Neural progenitor cell (in vitro differentiated cells): ENCODE results near the gene POLG2. TPM values are rescaled to one million over a fixed set of nuclear protein-coding genes. Genes with fewer than 3 reads are reported as not detected.

ENCODE experiments used
- DNase-seq: peaks from one replicate; pipeline ENCODE4 v3.0.0-alpha.2; 2016; ENCODE audit warnings: low spot score
- H2AFZ ChIP-seq: fragments of 200-600 bp; sonication (generic); replicated peaks from 2 replicates; pipeline ENCODE4 v1.6.1; 2016; ENCODE audit warnings: antibody characterized with exemption
- H3F3A ChIP-seq: fragments of 200-600 bp; sonication (generic); 2 replicates; pipeline ENCODE4 v1.6.1; 2016; ENCODE audit warnings: antibody characterized with exemption, low read depth
- H3K27ac ChIP-seq: fragments of 200-600 bp; sonication (generic); 2 replicates; pipeline ENCODE4 v1.5.1; 2016; ENCODE audit warnings: mild to moderate bottlenecking
- H3K27me3 ChIP-seq: fragments of 200-600 bp; sonication (generic); 2 replicates; pipeline ENCODE4 v1.6.1; 2016; ENCODE audit warnings: mild to moderate bottlenecking, moderate library complexity
- H3K36me3 ChIP-seq: fragments of 200-600 bp; sonication (generic); 2 replicates; pipeline ENCODE4 v1.5.1; 2016
- H3K4me1 ChIP-seq: fragments of 200-600 bp; sonication (generic); 2 replicates; pipeline ENCODE4 v1.6.1; 2016; ENCODE audit warnings: mixed run types
- H3K4me2 ChIP-seq: fragments of 200-600 bp; sonication (generic); 2 replicates; pipeline ENCODE4 v1.6.1; 2016
- H3K4me3 ChIP-seq: fragments of 200-600 bp; sonication (generic); 2 replicates; pipeline ENCODE4 v1.5.1; 2016
- H3K79me2 ChIP-seq: fragments of 200-600 bp; sonication (generic); 2 replicates; pipeline ENCODE4 v1.6.1; 2016; ENCODE audit warnings: low read depth
- H3K9ac ChIP-seq: fragments of 200-600 bp; sonication (generic); 2 replicates; pipeline ENCODE4 v1.6.1; 2016
- H3K9me3 ChIP-seq: fragments of 200-600 bp; sonication (generic); 2 replicates; pipeline ENCODE4 v1.5.1; 2016; ENCODE audit warnings: low read depth
- H4K20me1 ChIP-seq: fragments of 200-600 bp; sonication (generic); 2 replicates; pipeline ENCODE4 v1.6.1; 2016; ENCODE audit warnings: low read depth
- H3K27ac Mint-ChIP-seq: 3 replicates; pipeline ENCODE4 v1.8.0; 2021; ENCODE audit warnings: mixed read lengths
- H3K27me3 Mint-ChIP-seq: 2 replicates; pipeline ENCODE4 v1.8.0; 2022; ENCODE audit warnings: low read depth, mild to moderate bottlenecking, inconsistent platforms, moderate library complexity, mixed read lengths; ENCODE audit not compliant: insufficient read depth
- H3K36me3 Mint-ChIP-seq: 3 replicates; pipeline ENCODE4 v1.8.0; 2021; ENCODE audit warnings: mixed read lengths
- H3K4me1 Mint-ChIP-seq: 3 replicates; pipeline ENCODE4 v1.8.0; 2021; ENCODE audit warnings: mixed read lengths
- H3K4me3 Mint-ChIP-seq: 3 replicates; pipeline ENCODE4 v1.8.0; 2021; ENCODE audit warnings: mild to moderate bottlenecking, moderate library complexity, mixed read lengths
- H3K9me3 Mint-ChIP-seq: 3 replicates; pipeline ENCODE4 v1.8.0; 2020; ENCODE audit warnings: mixed read lengths
- EZH2 ChIP-seq: fragments of 200-600 bp; sonication (generic); IDR thresholded peaks from 2 replicates; pipeline ENCODE4 v1.6.1; 2017; ENCODE audit warnings: antibody characterized with exemption, mild to moderate bottlenecking, moderate library complexity
- EZH2phosphoT487 ChIP-seq: fragments of 200-600 bp; sonication (generic); IDR thresholded peaks from 2 replicates; pipeline ENCODE4 v1.6.1; 2017; ENCODE audit warnings: antibody characterized with exemption
- total RNA-seq: library from RNA; depleted of rRNA; stranded (reverse); fragments of >200 nt; gene quantifications from 2 replicates; pipeline ENCODE4 v1.2.3, GENCODE V29; 2015; ENCODE audit warnings: low replicate concordance
- TF ChIP-seq, protein P1 (sequence below): fragments of 200-600 bp; sonication (generic); IDR thresholded peaks from 2 replicates; pipeline ENCODE4 v1.5.1; 2017; ENCODE audit warnings: antibody characterized with exemption, mild to moderate bottlenecking

Gene POLG2
- total RNA-seq, 1 donor from 2014 or later, result 33.9 TPM

DNA sequence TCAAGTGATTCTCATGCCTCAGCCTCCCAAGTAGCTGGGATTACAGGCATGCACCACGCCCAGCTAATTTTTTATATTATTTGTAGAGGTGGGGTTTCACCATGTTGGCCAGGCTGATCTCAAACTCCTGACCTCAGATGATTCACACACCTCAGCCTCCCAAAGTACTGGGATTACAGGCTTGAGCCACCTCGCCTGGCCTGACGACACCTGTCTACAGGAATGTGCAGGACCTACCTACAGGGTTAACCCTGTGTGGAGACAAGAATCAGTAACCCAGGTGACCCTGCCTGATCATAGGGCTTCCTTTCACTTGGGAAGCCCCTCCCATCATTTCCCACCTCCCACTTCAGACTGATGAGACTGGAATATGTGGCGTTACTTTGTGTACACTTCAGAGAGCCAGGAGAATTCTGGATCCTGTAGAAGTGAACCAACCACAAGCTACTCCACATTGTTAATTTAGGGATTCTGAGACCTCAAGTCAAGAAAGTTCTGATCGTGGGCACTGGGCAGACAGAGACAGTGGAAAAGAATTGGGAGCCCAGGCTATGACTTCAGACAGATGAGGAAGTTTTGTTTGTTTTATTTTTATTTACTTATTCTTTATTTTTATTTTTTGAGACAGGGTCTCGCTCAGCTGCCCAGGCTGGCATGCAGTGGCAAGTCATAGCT lies 53.6 kb downstream of the POLG2 start:
- Histone ChIP-seq H2AFZ (no peak overlapping the region), H3K79me2 (no peaks in the 10 kb centered on the region), H4K20me1 (no peaks in the 10 kb centered on the region), H3F3A (no peaks in the 10 kb centered on the region), H3K27ac (no peak overlapping the region), H3K4me1 (no peaks in the 10 kb centered on the region), H3K9me3 (no peaks in the 10 kb centered on the region), H3K36me3 (no peaks in the 10 kb centered on the region), H3K4me3 (no peak overlapping the region), H3K4me2 (no peak overlapping the region), H3K27me3 (no peaks in the 10 kb centered on the region), H3K9ac (no peak overlapping the region)
- TF ChIP-seq, protein P1, sequence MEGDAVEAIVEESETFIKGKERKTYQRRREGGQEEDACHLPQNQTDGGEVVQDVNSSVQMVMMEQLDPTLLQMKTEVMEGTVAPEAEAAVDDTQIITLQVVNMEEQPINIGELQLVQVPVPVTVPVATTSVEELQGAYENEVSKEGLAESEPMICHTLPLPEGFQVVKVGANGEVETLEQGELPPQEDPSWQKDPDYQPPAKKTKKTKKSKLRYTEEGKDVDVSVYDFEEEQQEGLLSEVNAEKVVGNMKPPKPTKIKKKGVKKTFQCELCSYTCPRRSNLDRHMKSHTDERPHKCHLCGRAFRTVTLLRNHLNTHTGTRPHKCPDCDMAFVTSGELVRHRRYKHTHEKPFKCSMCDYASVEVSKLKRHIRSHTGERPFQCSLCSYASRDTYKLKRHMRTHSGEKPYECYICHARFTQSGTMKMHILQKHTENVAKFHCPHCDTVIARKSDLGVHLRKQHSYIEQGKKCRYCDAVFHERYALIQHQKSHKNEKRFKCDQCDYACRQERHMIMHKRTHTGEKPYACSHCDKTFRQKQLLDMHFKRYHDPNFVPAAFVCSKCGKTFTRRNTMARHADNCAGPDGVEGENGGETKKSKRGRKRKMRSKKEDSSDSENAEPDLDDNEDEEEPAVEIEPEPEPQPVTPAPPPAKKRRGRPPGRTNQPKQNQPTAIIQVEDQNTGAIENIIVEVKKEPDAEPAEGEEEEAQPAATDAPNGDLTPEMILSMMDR, result no peak
- no peak for TF ChIP-seq EZH2
- no peak for TF ChIP-seq EZH2phosphoT487
- Mint-ChIP-seq H3K4me1 (no peaks in the 10 kb centered on the region), H3K27me3 (peaks cover 6% of the 10 kb centered on the region), H3K36me3 (peaks cover 5% of the 10 kb centered on the region), H3K4me3 (no peak overlapping the region), H3K27ac (no peak overlapping the region), H3K9me3 (peaks cover 16% of the 10 kb centered on the region)
- no peak for DNase-seq

DNA sequence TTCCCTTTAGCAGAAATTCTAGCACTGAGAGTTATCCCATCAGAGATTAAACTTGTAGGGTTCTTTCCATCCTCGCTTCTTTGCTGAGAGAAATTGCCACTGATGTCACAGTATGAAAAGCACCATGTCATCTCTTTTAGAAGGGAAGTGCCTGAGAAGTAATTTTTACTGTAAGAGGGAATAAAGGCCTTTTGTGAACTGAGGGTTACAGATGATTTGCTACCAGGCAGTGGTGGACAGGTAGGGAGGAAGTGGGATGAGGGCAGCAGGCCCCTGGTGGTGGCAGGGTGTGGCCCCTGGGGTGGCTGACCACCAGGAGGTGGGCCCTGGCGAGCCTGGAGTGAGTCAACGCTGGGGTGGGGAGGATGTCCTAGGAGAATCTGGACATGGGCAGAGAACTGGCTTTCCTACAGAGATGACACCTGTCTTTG lies 54.3 kb downstream of the POLG2 start:
- Mint-ChIP-seq H3K4me1 (no peaks in the 10 kb centered on the region), H3K9me3 (peaks cover 23% of the 10 kb centered on the region), H3K4me3 (no peak overlapping the region), H3K36me3 (peaks cover 5% of the 10 kb centered on the region), H3K27me3 (peaks cover under 1% of the 10 kb centered on the region), H3K27ac (no peak overlapping the region)
- H4K20me1 ChIP-seq, result no peaks in the 10 kb centered on the region
- H3K4me3 ChIP-seq, result no peak overlapping the region
- H2AFZ ChIP-seq, result no peak overlapping the region
- H3K36me3 ChIP-seq, result no peaks in the 10 kb centered on the region
- TF ChIP-seq, protein P1, result no peak
- no peak for TF ChIP-seq EZH2
- no peak for TF ChIP-seq EZH2phosphoT487
- no peak for DNase-seq
- no peak overlapping the region for H3K4me2 ChIP-seq
- peaks cover 5% of the 10 kb centered on the region for H3K9me3 ChIP-seq
- H3K79me2 ChIP-seq, result no peaks in the 10 kb centered on the region
- H3K27me3 ChIP-seq, result no peaks in the 10 kb centered on the region
- H3F3A ChIP-seq, result no peaks in the 10 kb centered on the region
- no peak overlapping the region for H3K27ac ChIP-seq
- H3K4me1 ChIP-seq, result no peaks in the 10 kb centered on the region
- H3K9ac ChIP-seq, result no peak overlapping the region

DNA sequence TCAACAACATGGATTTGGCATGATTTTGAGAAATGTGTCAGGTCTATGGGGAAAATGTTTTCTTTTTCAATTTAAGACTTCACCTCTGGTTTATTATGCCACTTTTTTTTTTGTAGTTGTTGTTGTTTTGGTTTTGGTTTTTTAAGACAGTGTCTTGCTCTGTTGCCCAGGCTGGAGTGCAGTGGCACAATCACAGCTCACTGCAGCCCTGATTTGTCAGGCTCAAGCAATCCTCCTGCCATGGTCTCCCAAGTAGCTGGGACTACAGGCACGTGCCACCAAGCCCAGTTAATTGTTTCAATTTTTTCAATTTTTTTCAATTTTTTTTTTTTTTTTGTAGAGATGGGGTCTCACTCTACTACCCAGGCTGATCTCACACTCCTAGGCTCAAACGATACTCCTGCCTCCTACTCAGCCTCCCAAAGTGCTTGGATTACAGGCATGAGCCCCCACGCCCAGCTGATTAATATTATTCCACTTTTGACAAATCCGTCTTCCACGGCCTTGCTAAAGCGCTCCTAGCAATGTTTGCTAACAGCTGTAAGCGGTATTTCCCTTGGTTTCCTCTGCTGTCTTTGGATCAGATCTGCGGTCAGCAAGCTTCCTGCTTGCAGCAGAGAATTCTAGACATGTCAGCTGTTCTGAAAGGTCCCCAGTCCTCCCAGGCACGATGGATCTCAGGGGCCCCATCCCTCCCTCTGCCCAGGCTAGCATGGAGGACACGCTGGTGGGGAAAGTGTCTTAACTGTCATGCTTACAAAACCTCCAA lies 54.9 kb downstream of the POLG2 start:
- H3K9me3 ChIP-seq, result peaks cover 11% of the 10 kb centered on the region
- DNase-seq, result no peak
- H3K9ac ChIP-seq, result no peak overlapping the region
- Mint-ChIP-seq H3K27me3 (no peaks in the 10 kb centered on the region), H3K9me3 (peaks cover 29% of the 10 kb centered on the region), H3K36me3 (peaks cover 5% of the 10 kb centered on the region), H3K27ac (peak overlapping the region; percentile 62), H3K4me3 (no peak overlapping the region), H3K4me1 (no peaks in the 10 kb centered on the region)
- TF ChIP-seq EZH2 (no peak), EZH2phosphoT487 (no peak)
- TF ChIP-seq, protein P1, result no peak
- no peaks in the 10 kb centered on the region for H3F3A ChIP-seq
- H3K27me3 ChIP-seq, result no peaks in the 10 kb centered on the region
- no peak overlapping the region for H3K4me3 ChIP-seq
- no peaks in the 10 kb centered on the region for H4K20me1 ChIP-seq
- no peak overlapping the region for H3K27ac ChIP-seq
- no peak overlapping the region for H2AFZ ChIP-seq
- H3K4me1 ChIP-seq, result no peaks in the 10 kb centered on the region
- H3K4me2 ChIP-seq, result no peak overlapping the region
- no peaks in the 10 kb centered on the region for H3K36me3 ChIP-seq
- H3K79me2 ChIP-seq, result no peaks in the 10 kb centered on the region
